ENCODE data around the gene ZBTB4. TPM values are rescaled to one million over a fixed set of nuclear protein-coding genes. Genes with fewer than 3 reads are reported as not detected.

ZBTB4 gene
- total RNA-seq, 1 experiment from 2014 or later = 10.0 TPM

- DNase-seq (ENCODE audit: low spot score) = no peak
Observed at GRCh38 chr17:7419819-7420610, 59.4 kb downstream of the ZBTB4 start, which contains the start of gene SPEM1. Gene SPEM1, plus strand, starts transcription at chr17:7420324. Its CDS starts 61 bp downstream, at chr17:7420385.

- no peak for DNase-seq (ENCODE audit: low spot score)
Observed at GRCh38 chr17:7418472-7419152, 60.8 kb downstream of the ZBTB4 start.

GRCh38 chr17:7417056-7417655 is 62.3 kb downstream of the ZBTB4 start:
- DNase-seq (ENCODE audit: low spot score) = no peak

- no peak for DNase-seq (ENCODE audit: low spot score)
Observed at GRCh38 chr17:7416323-7416722, 63.1 kb downstream of the ZBTB4 start.

GRCh38 chr17:7415784-7416183 is 63.6 kb downstream of the ZBTB4 start:
- no peak for DNase-seq (ENCODE audit: low spot score)

GRCh38 chr17:7414837-7415236 is 64.6 kb downstream of the ZBTB4 start:
- DNase-seq (ENCODE audit: low spot score) = no peak

GRCh38 chr17:7413346-7413985 is 66.0 kb downstream of the ZBTB4 start:
- DNase-seq (ENCODE audit: low spot score) = no peak

- no peak for DNase-seq (ENCODE audit: low spot score)
Observed at GRCh38 chr17:7411427-7411750, 68.0 kb downstream of the ZBTB4 start.

- no peak for DNase-seq (ENCODE audit: low spot score)
Observed at GRCh38 chr17:7410634-7411426, 68.6 kb downstream of the ZBTB4 start.

GRCh38 chr17:7409716-7410115 is 69.7 kb downstream of the ZBTB4 start:
- DNase-seq (ENCODE audit: low spot score) = no peak

Other genes with a start within 250 kb of the ZBTB4 start
- gene DVL2, start 245.1 kb downstream of the ZBTB4 start, total RNA-seq (2014; rRNA removed; shearing (Covaris generic)) = 42.6 and 48.6 TPM in 2 replicates
- gene PHF23, start 240.2 kb downstream of the ZBTB4 start, total RNA-seq (2014; rRNA removed; shearing (Covaris generic)) = 29.3 and 31.7 TPM in 2 replicates
- 72.3 and 84.0 TPM in 2 replicates for gene GABARAP, start 237.2 kb downstream of the ZBTB4 start, total RNA-seq (2014; rRNA removed; shearing (Covaris generic))
- gene CTDNEP1, start 227.9 kb downstream of the ZBTB4 start, total RNA-seq (2014; rRNA removed; shearing (Covaris generic)) = 32.8 and 51.4 TPM in 2 replicates
- gene ELP5, start 227.4 kb downstream of the ZBTB4 start, total RNA-seq (2014; rRNA removed; shearing (Covaris generic)) = 46.5 and 46.7 TPM in 2 replicates
- gene CLDN7, start 217.2 kb downstream of the ZBTB4 start, total RNA-seq (2014; rRNA removed; shearing (Covaris generic)) = 383 and 429 TPM in 2 replicates
- gene SLC2A4, start 197.9 kb downstream of the ZBTB4 start, total RNA-seq (2014; rRNA removed; shearing (Covaris generic)) = 0.26 and 0.38 TPM in 2 replicates
- 16.3 and 19.4 TPM in 2 replicates for gene YBX2, start 185.0 kb downstream of the ZBTB4 start, total RNA-seq (2014; rRNA removed; shearing (Covaris generic))
- 915 and 962 TPM in 2 replicates for gene EIF5A, start 172.0 kb downstream of the ZBTB4 start, total RNA-seq (2014; rRNA removed; shearing (Covaris generic))
- gene GPS2, start 164.3 kb downstream of the ZBTB4 start, total RNA-seq (2014; rRNA removed; shearing (Covaris generic)) = 45.7 and 49.0 TPM in 2 replicates
- 18.0 and 21.1 TPM in 2 replicates for gene NEURL4, start 150.3 kb downstream of the ZBTB4 start, total RNA-seq (2014; rRNA removed; shearing (Covaris generic))
- gene ACAP1, start 143.1 kb downstream of the ZBTB4 start, total RNA-seq (2014; rRNA removed; shearing (Covaris generic)) = 0.08 TPM in 1 of 2 replicates, not detected in the other
- gene KCTD11, start 127.5 kb downstream of the ZBTB4 start, total RNA-seq (2014; rRNA removed; shearing (Covaris generic)) = 5.0 and 6.2 TPM in 2 replicates
- gene TMEM95, start 124.5 kb downstream of the ZBTB4 start, total RNA-seq (2014; rRNA removed; shearing (Covaris generic)) = not detected in 2 replicates
- gene TNK1, start 98.5 kb downstream of the ZBTB4 start, total RNA-seq (2014; rRNA removed; shearing (Covaris generic)) = 4.8 and 9.4 TPM in 2 replicates
- 28.5 and 32.4 TPM in 2 replicates for gene PLSCR3, start 85.1 kb downstream of the ZBTB4 start, total RNA-seq (2014; rRNA removed; shearing (Covaris generic))
- 84.6 and 111 TPM in 2 replicates for gene TMEM256, start 75.5 kb downstream of the ZBTB4 start, total RNA-seq (2014; rRNA removed; shearing (Covaris generic))
- 2.2 and 2.7 TPM in 2 replicates for gene NLGN2, start 71.8 kb downstream of the ZBTB4 start, total RNA-seq (2014; rRNA removed; shearing (Covaris generic))
- not detected in 2 replicates for gene SPEM1, start 59.3 kb downstream of the ZBTB4 start, total RNA-seq (2014; rRNA removed; shearing (Covaris generic))
- not detected in 2 replicates for gene SPEM2, start 54.0 kb downstream of the ZBTB4 start, total RNA-seq (2014; rRNA removed; shearing (Covaris generic))
- not detected in 2 replicates for gene SPEM3, start 50.8 kb downstream of the ZBTB4 start, total RNA-seq (2014; rRNA removed; shearing (Covaris generic))
- 11.7 and 19.4 TPM in 2 replicates for gene TMEM102, start 44.2 kb downstream of the ZBTB4 start, total RNA-seq (2014; rRNA removed; shearing (Covaris generic))
- gene FGF11, start 40.1 kb downstream of the ZBTB4 start, total RNA-seq (2014; rRNA removed; shearing (Covaris generic)) = 0.46 and 0.52 TPM in 2 replicates
- 0.83 and 1.6 TPM in 2 replicates for gene CHRNB1, start 34.6 kb downstream of the ZBTB4 start, total RNA-seq (2014; rRNA removed; shearing (Covaris generic))
- 0.28 TPM in 1 of 2 replicates, not detected in the other for gene SLC35G6, start 1.8 kb upstream of the ZBTB4 start, total RNA-seq (2014; rRNA removed; shearing (Covaris generic))
- gene POLR2A, start 4.7 kb upstream of the ZBTB4 start, total RNA-seq (2014; rRNA removed; shearing (Covaris generic)) = 26.0 and 58.6 TPM in 2 replicates
- gene TNFSF12, start 69.4 kb upstream of the ZBTB4 start, total RNA-seq (2014; rRNA removed; shearing (Covaris generic)) = not detected in 2 replicates
- 15.6 and 19.1 TPM in 2 replicates for gene TNFSF13, start 79.1 kb upstream of the ZBTB4 start, total RNA-seq (2014; rRNA removed; shearing (Covaris generic))
- gene SENP3, start 82.3 kb upstream of the ZBTB4 start, total RNA-seq (2014; rRNA removed; shearing (Covaris generic)) = 73.2 and 74.3 TPM in 2 replicates
- 4.0 and 6.6 TPM in 2 replicates for gene CD68, start 100.0 kb upstream of the ZBTB4 start, total RNA-seq (2014; rRNA removed; shearing (Covaris generic))
- gene MPDU1, start 104.2 kb upstream of the ZBTB4 start, total RNA-seq (2014; rRNA removed; shearing (Covaris generic)) = 79.8 and 81.4 TPM in 2 replicates
- gene SOX15, start 110.5 kb upstream of the ZBTB4 start, total RNA-seq (2014; rRNA removed; shearing (Covaris generic)) = 0.70 TPM in 1 of 2 replicates, not detected in the other
- 23.8 and 30.3 TPM in 2 replicates for gene FXR2, start 135.3 kb upstream of the ZBTB4 start, total RNA-seq (2014; rRNA removed; shearing (Covaris generic))
- gene SAT2, start 148.2 kb upstream of the ZBTB4 start, total RNA-seq (2014; rRNA removed; shearing (Covaris generic)) = 3.2 and 5.4 TPM in 2 replicates
- 0.13 TPM in 1 of 2 replicates, not detected in the other for gene SHBG, start 150.5 kb upstream of the ZBTB4 start, total RNA-seq (2014; rRNA removed; shearing (Covaris generic))
- not detected in 2 replicates for gene ATP1B2, start 171.3 kb upstream of the ZBTB4 start, total RNA-seq (2014; rRNA removed; shearing (Covaris generic))
- gene TP53, start 207.9 kb upstream of the ZBTB4 start, total RNA-seq (2014; rRNA removed; shearing (Covaris generic)) = 57.1 and 61.0 TPM in 2 replicates
- gene WRAP53, start 208.8 kb upstream of the ZBTB4 start, total RNA-seq (2014; rRNA removed; shearing (Covaris generic)) = 18.5 and 23.0 TPM in 2 replicates
- not detected in 2 replicates for gene EFNB3, start 225.6 kb upstream of the ZBTB4 start, total RNA-seq (2014; rRNA removed; shearing (Covaris generic))
- gene DNAH2, start 238.1 kb upstream of the ZBTB4 start, total RNA-seq (2014; rRNA removed; shearing (Covaris generic)) = 0.21 TPM in 1 of 2 replicates, not detected in the other